ENCODE results near the gene OSTF1.

The OSTF1 gene

DNA sequence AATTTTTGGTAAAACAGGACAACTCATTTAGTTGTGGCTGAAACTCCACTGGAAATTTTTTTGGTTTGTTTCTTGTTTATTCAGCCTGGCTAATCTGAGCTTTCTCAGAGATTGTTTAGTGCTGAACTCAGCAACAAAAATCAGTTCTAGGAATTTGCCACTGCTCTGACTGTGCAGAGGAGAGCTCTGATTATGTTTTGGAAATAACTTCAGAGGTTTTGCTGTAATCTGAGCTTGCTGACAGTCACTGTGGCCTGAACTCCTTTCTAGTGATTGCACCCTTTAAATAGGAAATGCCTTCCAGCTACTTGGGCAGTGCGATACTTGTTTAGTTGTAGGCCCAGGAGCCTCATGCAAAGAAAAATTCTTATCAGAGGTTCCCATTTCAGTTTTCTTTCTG lies 60.2 kb downstream of the OSTF1 start:
- H3K9ac ChIP-seq (ENCODE audit: insufficient read length, low read depth) = no peak overlapping the region
- peaks cover 2% of the 10 kb centered on the region for H3K4me1 ChIP-seq (ENCODE audit: insufficient read depth, insufficient read length)
- DNase-seq (ENCODE audit: low read depth, low spot score) = no peak
- no peaks in the 10 kb centered on the region for H3K27me3 ChIP-seq (ENCODE audit: insufficient read depth, insufficient read length)
- TF ChIP-seq YY1 (IDR thresholded peaks at IDR 0.05; ENCODE audit: insufficient read depth, insufficient read length) = no peak
- no peak overlapping the region for H3K4me3 ChIP-seq (ENCODE audit: insufficient read length, low read depth)
- H3K9me3 ChIP-seq (ENCODE audit: insufficient read depth, low read length) = peaks cover 7% of the 10 kb centered on the region
- peaks cover 13% of the 10 kb centered on the region for H3K36me3 ChIP-seq (ENCODE audit: insufficient read depth, insufficient read length, low read length)

DNA sequence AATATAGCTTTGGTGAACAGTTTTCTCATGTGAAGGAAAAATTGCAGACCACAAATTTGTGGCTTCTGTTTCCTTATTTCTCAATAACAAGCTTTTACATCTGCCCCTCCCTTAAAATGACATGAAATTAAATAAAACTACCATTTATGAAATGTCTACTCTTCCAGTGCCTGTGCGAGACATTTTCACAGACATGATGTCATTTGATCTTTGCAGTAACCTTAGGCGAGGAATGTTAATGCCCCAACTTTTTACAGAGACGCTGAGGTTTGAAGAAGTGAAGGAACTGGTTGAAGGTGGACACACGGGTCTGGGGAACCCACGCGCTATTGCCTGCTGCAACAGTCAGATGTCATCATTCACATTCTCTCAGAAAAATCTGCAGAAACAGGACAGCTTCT lies 61.5 kb downstream of the OSTF1 start:
- TF ChIP-seq SUZ12 (IDR thresholded peaks at IDR 0.05; ENCODE audit: extremely low read depth, insufficient read depth, insufficient read length) (no peak), YY1 (IDR thresholded peaks at IDR 0.05; ENCODE audit: insufficient read depth, insufficient read length) (no peak), ZNF274 (IDR thresholded peaks at IDR 0.05; ENCODE audit: low read depth, low read length) (no peak)
- H3K4me1 ChIP-seq (ENCODE audit: insufficient read depth, insufficient read length) = peaks cover 2% of the 10 kb centered on the region

DNA sequence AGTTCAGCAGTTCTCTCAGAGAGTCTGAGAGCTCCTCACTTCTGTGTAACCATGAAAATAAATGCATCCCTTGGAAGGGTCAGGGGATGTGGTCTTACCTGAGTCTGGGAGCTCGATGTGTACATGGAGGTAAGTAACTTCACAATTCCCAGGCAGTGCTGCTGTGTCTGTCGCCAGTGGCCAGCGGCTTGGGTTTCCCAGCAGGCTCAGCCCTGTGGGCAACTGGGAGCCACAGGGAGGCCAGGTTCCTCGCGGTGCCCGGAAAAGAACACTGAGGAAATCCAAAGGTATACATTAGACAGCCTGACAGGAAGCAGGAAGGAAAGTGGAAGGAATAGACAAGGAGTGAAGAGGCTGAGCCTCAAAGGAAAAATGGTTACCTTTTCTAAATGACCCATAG lies 62.2 kb downstream of the OSTF1 start:
- H3K4me1 ChIP-seq (ENCODE audit: insufficient read depth, insufficient read length) = peaks cover 2% of the 10 kb centered on the region
- TF ChIP-seq SUZ12 (IDR thresholded peaks at IDR 0.05; ENCODE audit: extremely low read depth, insufficient read depth, insufficient read length) = no peak
- no peak for TF ChIP-seq ZNF274 (IDR thresholded peaks at IDR 0.05; ENCODE audit: low read depth, low read length)
- no peak for TF ChIP-seq YY1 (IDR thresholded peaks at IDR 0.05; ENCODE audit: insufficient read depth, insufficient read length)
- no peak overlapping the region for H3K4me3 ChIP-seq (ENCODE audit: insufficient read length, low read depth)
- no peak overlapping the region for H3K9ac ChIP-seq (ENCODE audit: insufficient read length, low read depth)
- no peaks in the 10 kb centered on the region for H3K27me3 ChIP-seq (ENCODE audit: insufficient read depth, insufficient read length)
- DNase-seq (ENCODE audit: low read depth, low spot score) = no peak
- peaks cover 5% of the 10 kb centered on the region for H3K36me3 ChIP-seq (ENCODE audit: insufficient read depth, insufficient read length, low read length)
- H3K9me3 ChIP-seq (ENCODE audit: insufficient read depth, low read length) = no peaks in the 10 kb centered on the region; the same call in 1 of the 2 replicates

More for the DNA sequence above, 61.5 kb downstream of the OSTF1 start:
- no peak for DNase-seq (ENCODE audit: low read depth, low spot score)
- Histone ChIP-seq H3K4me3 (ENCODE audit: insufficient read length, low read depth) (no peak overlapping the region), H3K36me3 (ENCODE audit: insufficient read depth, insufficient read length, low read length) (peaks cover 5% of the 10 kb centered on the region), H3K27me3 (ENCODE audit: insufficient read depth, insufficient read length) (no peaks in the 10 kb centered on the region), H3K9ac (ENCODE audit: insufficient read length, low read depth) (no peak overlapping the region), H3K9me3 (ENCODE audit: insufficient read depth, low read length) (peaks cover 5% of the 10 kb centered on the region)

DNA sequence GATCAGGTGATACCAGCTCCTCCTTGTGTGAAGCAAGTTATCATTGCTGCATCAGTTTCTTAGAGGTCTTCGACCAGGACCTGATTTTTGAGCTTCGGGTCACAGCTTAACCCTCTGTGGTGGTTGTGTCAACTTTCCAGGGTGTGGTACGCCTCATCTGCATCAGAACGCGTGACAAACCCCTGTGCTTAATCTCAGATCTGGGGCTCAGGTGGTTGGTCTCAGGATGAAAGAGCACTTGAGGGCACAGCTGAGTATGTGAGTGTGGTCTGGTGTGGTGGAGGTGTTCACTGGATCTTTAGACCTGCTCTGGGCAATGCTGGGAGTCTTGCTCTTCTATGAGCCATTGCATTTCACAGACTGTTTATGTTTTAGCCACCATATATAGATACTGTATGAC lies 64.1 kb downstream of the OSTF1 start:
- Histone ChIP-seq H3K9me3 (ENCODE audit: insufficient read depth, low read length) (no peaks in the 10 kb centered on the region), H3K4me1 (ENCODE audit: insufficient read depth, insufficient read length) (no peaks in the 10 kb centered on the region), H3K9ac (ENCODE audit: insufficient read length, low read depth) (no peak overlapping the region), H3K36me3 (ENCODE audit: insufficient read depth, insufficient read length, low read length) (peaks cover 5% of the 10 kb centered on the region), H3K27me3 (ENCODE audit: insufficient read depth, insufficient read length) (no peaks in the 10 kb centered on the region), H3K4me3 (ENCODE audit: insufficient read length, low read depth) (no peak overlapping the region)
- DNase-seq (ENCODE audit: low read depth, low spot score) = no peak
- TF ChIP-seq ZNF274 (IDR thresholded peaks at IDR 0.05; ENCODE audit: low read depth, low read length) = no peak
- TF ChIP-seq SUZ12 (IDR thresholded peaks at IDR 0.05; ENCODE audit: extremely low read depth, insufficient read depth, insufficient read length) = no peak
- TF ChIP-seq YY1 (IDR thresholded peaks at IDR 0.05; ENCODE audit: insufficient read depth, insufficient read length) = no peak

DNA sequence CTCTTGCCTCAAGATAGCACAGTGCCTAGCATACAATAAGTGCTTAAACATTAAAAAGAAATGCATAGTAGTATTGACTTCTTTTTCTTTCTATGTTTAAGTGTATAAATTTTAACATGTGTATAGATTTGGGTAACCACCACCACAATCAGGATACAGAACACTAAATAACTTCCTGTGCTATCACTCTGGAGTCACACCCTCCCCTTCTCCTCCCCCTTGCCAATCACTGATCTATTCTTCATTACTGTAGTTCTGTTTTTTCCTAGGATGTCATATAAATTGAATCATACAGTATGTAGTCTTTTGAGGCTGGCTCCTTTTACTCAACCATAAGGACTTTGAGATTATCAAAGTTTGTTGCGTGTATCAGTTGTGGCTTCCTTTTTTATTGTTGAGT lies 68.5 kb downstream of the OSTF1 start:
- H3K4me1 ChIP-seq (ENCODE audit: insufficient read depth, insufficient read length) = no peaks in the 10 kb centered on the region
- no peak for DNase-seq (ENCODE audit: low read depth, low spot score)
- no peaks in the 10 kb centered on the region for H3K27me3 ChIP-seq (ENCODE audit: insufficient read depth, insufficient read length)
- no peaks in the 10 kb centered on the region for H3K9me3 ChIP-seq (ENCODE audit: insufficient read depth, low read length)
- TF ChIP-seq SUZ12 (IDR thresholded peaks at IDR 0.05; ENCODE audit: extremely low read depth, insufficient read depth, insufficient read length) (no peak), YY1 (IDR thresholded peaks at IDR 0.05; ENCODE audit: insufficient read depth, insufficient read length) (no peak), ZNF274 (IDR thresholded peaks at IDR 0.05; ENCODE audit: low read depth, low read length) (no peak)
- no peak overlapping the region for H3K4me3 ChIP-seq (ENCODE audit: insufficient read length, low read depth)
- no peak overlapping the region for H3K9ac ChIP-seq (ENCODE audit: insufficient read length, low read depth)
- H3K36me3 ChIP-seq (ENCODE audit: insufficient read depth, insufficient read length, low read length) = no peaks in the 10 kb centered on the region

DNA sequence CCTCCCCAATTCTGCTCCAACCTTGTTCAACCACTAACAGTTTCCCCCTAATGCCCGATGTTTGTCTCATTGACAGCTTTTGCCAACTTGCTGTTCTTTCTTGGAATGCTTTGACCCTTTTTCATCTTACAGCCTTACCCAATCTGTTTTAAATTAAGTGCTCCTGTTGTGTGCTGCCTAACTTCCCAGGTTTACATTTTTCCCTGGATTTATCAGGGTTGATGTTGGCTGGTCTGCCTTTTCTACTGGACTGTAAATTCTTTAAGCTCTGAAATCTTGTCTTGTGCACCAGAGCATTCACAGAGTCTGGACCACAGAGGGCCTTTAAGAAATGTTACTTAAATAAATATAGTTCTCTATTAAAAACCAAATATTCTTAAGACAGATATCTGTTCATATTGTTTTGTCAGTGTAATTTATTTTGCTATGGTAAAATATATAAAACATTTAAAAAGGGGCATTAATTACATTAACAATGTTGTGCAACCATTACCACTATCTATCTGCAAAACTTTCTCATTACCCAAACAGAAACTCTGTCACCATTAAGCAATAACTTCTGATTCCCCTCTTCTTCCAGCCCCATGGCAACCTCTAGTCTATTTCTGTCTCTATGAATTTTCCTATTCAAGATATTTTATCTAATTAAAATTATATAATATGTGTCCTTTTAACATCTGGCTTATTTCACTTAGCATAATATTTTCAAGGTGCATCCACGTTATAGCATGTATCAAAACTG lies 73.0 kb downstream of the OSTF1 start:
- H3K9me3 ChIP-seq (ENCODE audit: insufficient read depth, low read length) = peaks cover 3% of the 10 kb centered on the region

DNA sequence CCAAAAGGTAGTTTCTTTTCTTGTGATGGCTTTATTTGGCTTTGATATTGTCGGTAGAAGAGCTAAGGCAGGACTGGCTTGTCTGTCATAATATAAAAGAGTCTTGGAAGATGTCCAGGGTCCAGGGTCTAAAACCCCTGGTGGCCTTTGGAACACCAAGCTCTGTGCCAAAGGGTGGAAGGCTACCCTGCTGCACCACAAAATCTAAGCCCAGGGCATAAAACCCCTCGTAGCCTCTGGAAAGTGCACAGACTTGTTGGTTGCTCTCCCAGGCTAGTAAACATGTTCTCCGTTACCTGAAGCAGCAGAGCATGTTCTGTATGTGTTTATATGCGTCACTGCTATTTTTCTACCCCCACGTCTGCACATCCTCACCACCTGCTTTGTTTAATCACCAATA lies 75.5 kb downstream of the OSTF1 start:
- no peak for TF ChIP-seq SUZ12 (IDR thresholded peaks at IDR 0.05; ENCODE audit: extremely low read depth, insufficient read depth, insufficient read length)
- TF ChIP-seq ZNF274 (IDR thresholded peaks at IDR 0.05; ENCODE audit: low read depth, low read length) = no peak
- TF ChIP-seq YY1 (IDR thresholded peaks at IDR 0.05; ENCODE audit: insufficient read depth, insufficient read length) = no peak
- Histone ChIP-seq H3K27me3 (ENCODE audit: insufficient read depth, insufficient read length) (no peaks in the 10 kb centered on the region), H3K4me1 (ENCODE audit: insufficient read depth, insufficient read length) (no peaks in the 10 kb centered on the region), H3K9me3 (ENCODE audit: insufficient read depth, low read length) (peaks cover 8% of the 10 kb centered on the region), H3K9ac (ENCODE audit: insufficient read length, low read depth) (no peak overlapping the region), H3K36me3 (ENCODE audit: insufficient read depth, insufficient read length, low read length) (no peaks in the 10 kb centered on the region), H3K4me3 (ENCODE audit: insufficient read length, low read depth) (no peak overlapping the region)
- no peak for DNase-seq (ENCODE audit: low read depth, low spot score)

More for the DNA sequence above, 73.0 kb downstream of the OSTF1 start:
- H3K36me3 ChIP-seq (ENCODE audit: insufficient read depth, insufficient read length, low read length) = no peaks in the 10 kb centered on the region
- H3K4me3 ChIP-seq (ENCODE audit: insufficient read length, low read depth) = no peak overlapping the region
- no peaks in the 10 kb centered on the region for H3K27me3 ChIP-seq (ENCODE audit: insufficient read depth, insufficient read length)
- no peak for DNase-seq (ENCODE audit: low read depth, low spot score)
- TF ChIP-seq SUZ12 (IDR thresholded peaks at IDR 0.05; ENCODE audit: extremely low read depth, insufficient read depth, insufficient read length) = no peak
- no peak for TF ChIP-seq YY1 (IDR thresholded peaks at IDR 0.05; ENCODE audit: insufficient read depth, insufficient read length)
- no peak for TF ChIP-seq ZNF274 (IDR thresholded peaks at IDR 0.05; ENCODE audit: low read depth, low read length)
- H3K9ac ChIP-seq (ENCODE audit: insufficient read length, low read depth) = no peak overlapping the region
- H3K4me1 ChIP-seq (ENCODE audit: insufficient read depth, insufficient read length) = no peaks in the 10 kb centered on the region
